ENCODE measurements around the gene SNAI3.

DNA sequence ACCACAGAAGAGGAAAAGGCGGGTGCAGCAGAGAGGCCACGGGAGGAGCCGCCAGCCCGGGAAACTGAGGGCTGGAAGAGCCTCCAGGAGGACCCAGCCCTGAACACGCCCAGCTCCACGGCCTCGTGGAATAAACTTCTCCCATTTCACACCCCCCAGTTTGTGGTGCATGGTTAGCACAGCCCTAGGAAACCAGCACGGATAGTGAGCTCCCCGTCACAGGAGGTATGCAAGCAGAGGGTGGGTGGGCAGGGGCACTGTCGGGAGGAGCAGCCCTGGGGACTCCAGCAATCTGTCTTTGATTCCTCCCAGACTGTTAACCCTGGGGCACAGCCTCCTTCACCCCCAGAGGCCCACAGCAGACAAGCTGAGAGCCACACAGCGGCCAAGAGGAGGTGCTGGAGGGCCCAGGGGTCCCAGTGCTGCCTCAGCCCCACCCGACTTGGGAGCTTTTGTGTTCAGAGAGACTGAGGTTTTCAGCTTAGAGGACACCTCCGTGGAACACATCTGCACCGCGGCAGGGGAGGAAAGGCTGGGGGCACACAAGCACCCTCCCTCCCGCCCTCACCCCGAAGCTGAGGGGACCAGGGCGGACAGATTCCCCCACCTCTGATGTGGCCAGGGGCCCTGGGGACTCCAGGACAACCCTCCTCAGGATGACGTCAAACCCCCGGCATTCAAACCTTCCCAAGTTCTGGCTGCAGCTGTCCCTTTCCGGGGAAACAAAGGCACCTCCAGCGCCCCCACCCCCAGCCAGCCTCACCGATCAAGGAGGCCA lies 49.6 kb downstream of the SNAI3 start:
- TF ChIP-seq, protein P1, sequence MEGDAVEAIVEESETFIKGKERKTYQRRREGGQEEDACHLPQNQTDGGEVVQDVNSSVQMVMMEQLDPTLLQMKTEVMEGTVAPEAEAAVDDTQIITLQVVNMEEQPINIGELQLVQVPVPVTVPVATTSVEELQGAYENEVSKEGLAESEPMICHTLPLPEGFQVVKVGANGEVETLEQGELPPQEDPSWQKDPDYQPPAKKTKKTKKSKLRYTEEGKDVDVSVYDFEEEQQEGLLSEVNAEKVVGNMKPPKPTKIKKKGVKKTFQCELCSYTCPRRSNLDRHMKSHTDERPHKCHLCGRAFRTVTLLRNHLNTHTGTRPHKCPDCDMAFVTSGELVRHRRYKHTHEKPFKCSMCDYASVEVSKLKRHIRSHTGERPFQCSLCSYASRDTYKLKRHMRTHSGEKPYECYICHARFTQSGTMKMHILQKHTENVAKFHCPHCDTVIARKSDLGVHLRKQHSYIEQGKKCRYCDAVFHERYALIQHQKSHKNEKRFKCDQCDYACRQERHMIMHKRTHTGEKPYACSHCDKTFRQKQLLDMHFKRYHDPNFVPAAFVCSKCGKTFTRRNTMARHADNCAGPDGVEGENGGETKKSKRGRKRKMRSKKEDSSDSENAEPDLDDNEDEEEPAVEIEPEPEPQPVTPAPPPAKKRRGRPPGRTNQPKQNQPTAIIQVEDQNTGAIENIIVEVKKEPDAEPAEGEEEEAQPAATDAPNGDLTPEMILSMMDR (IDR thresholded peaks at IDR 0.05): no peak
- no peak for TF ChIP-seq POLR2A (IDR thresholded peaks at IDR 0.05)

All from Peyer's patch (tissue), 4 donors.